ENCODE results near the gene CAMK1D.

Gene CAMK1D

GRCh38 chr10:12828736-12829135, 479.4 kb downstream of the CAMK1D start:
- no peak for DNase-seq (ENCODE audit: low read depth)

- DNase-seq (ENCODE audit: low read depth) = no peak
These were observed 480.6 kb downstream of the CAMK1D start for GRCh38 chr10:12829831-12830390.

GRCh38 chr10:12832096-12832495, 482.7 kb downstream of the CAMK1D start:
- DNase-seq (ENCODE audit: low read depth) = no peak

GRCh38 chr10:12833451-12833850, 484.1 kb downstream of the CAMK1D start:
- DNase-seq (ENCODE audit: low read depth) = no peak

- no peak for DNase-seq (ENCODE audit: low read depth)
These were observed 484.8 kb downstream of the CAMK1D start for GRCh38 chr10:12834116-12834665.

GRCh38 chr10:12834721-12835120, 485.4 kb downstream of the CAMK1D start:
- no peak for DNase-seq (ENCODE audit: low read depth)

- DNase-seq (ENCODE audit: low read depth) = no peak
These were observed 486.4 kb downstream of the CAMK1D start for GRCh38 chr10:12835709-12836108.

- DNase-seq (ENCODE audit: low read depth) = no peak
These were observed 489.0 kb downstream of the CAMK1D start for GRCh38 chr10:12838366-12838765.

GRCh38 chr10:12838995-12839927, 489.9 kb downstream of the CAMK1D start:
- no peak for DNase-seq (ENCODE audit: low read depth)

- no peak for DNase-seq (ENCODE audit: low read depth)
These were observed 490.7 kb downstream of the CAMK1D start for GRCh38 chr10:12839941-12840611.

GRCh38 chr10:12841426-12841825, 492.1 kb downstream of the CAMK1D start:
- DNase-seq (ENCODE audit: low read depth) = no peak

- DNase-seq (ENCODE audit: low read depth) = no peak
These were observed 492.5 kb downstream of the CAMK1D start for GRCh38 chr10:12841826-12842225.

- no peak for DNase-seq (ENCODE audit: low read depth)
These were observed 493.0 kb downstream of the CAMK1D start for GRCh38 chr10:12842310-12842709.

- no peak for DNase-seq (ENCODE audit: low read depth)
These were observed 494.1 kb downstream of the CAMK1D start for GRCh38 chr10:12843296-12843945.

- no peak for DNase-seq (ENCODE audit: low read depth)
These were observed 495.6 kb downstream of the CAMK1D start for GRCh38 chr10:12844811-12845483.

- DNase-seq (ENCODE audit: low read depth) = no peak
These were observed 497.4 kb downstream of the CAMK1D start for GRCh38 chr10:12846718-12847117.

- no peak for DNase-seq (ENCODE audit: low read depth)
These were observed 498.1 kb downstream of the CAMK1D start for GRCh38 chr10:12847361-12847975.

- DNase-seq (ENCODE audit: low read depth) = no peak
These were observed 499.3 kb downstream of the CAMK1D start for GRCh38 chr10:12848439-12849173.

GRCh38 chr10:12849319-12850181, 500.2 kb downstream of the CAMK1D start:
- DNase-seq (ENCODE audit: low read depth) = no peak
